NCI-H1105 treated with DMSO at 0.1 percent for 48 hours (cell line): ENCODE measurements around the gene USH1G.

Source experiments
- DNase-seq: peaks from one replicate; lab custom pipeline; 2025; lab: John Stamatoyannopoulos, UW

Gene USH1G

DNA sequence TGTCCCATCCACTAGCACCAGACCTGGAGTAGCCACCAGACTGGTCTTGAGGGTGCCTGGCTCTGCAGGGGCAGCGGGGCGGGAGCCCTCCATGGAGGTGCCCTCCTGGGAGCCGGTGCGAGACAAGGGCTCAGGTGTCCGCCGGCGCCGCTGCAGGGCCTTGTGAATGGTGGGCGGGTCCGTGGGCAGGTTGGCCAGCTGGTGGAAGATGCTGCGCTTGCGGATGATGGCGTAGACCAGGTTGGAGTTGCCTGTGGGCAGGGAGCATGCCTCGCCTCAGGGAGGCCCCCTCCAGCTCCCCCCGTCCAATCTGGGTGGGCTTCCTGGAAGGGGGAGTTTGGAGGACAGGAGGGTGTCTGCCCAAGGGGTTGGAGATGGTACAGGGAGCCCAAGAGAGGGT lies 31.1 kb upstream of the USH1G start:
- no peak for DNase-seq

- no peak for DNase-seq
These were observed 30.2 kb upstream of the USH1G start for GRCh38 chr17:74953134-74953687.

DNA sequence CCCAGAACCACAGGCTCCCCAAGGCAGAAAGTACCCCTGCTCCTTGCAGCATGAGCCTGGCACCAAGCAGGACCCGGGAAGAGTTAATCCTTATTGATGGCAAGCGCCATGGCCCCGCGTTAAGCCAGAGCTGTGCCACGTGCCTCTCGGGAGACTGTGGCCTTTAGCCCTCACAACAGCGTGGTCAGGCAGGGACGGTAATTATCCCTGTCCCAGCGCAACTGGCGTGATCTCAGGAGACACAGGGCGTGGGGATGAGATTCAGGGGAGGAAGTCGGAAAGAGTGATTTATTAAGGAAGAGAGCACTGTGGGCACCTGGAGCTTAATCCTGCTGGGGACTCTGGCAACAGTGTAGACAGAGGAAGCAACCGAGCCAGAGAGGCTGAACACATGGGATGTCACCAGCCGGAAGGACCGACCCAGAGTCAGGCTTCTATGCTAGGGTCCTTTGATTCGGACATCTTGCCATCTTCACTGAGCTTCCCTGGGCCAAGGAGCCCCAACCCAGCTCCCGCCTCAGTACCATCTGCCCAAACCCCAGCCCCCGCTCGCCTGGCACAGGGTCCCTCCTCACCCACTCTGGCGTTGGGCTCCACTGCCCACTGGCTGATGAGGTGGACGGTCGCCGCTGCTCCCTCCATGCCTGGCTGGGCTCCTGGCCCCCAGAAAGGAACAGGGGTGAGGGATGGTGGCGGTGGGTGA lies 29.5 kb upstream of the USH1G start:
- no peak for DNase-seq

GRCh38 chr17:74951680-74952421 lies 28.8 kb upstream of the USH1G start:
- no peak for DNase-seq

- no peak for DNase-seq
These were observed 28.0 kb upstream of the USH1G start for GRCh38 chr17:74951065-74951464.

GRCh38 chr17:74950207-74950606 lies 27.2 kb upstream of the USH1G start:
- DNase-seq = no peak

DNA sequence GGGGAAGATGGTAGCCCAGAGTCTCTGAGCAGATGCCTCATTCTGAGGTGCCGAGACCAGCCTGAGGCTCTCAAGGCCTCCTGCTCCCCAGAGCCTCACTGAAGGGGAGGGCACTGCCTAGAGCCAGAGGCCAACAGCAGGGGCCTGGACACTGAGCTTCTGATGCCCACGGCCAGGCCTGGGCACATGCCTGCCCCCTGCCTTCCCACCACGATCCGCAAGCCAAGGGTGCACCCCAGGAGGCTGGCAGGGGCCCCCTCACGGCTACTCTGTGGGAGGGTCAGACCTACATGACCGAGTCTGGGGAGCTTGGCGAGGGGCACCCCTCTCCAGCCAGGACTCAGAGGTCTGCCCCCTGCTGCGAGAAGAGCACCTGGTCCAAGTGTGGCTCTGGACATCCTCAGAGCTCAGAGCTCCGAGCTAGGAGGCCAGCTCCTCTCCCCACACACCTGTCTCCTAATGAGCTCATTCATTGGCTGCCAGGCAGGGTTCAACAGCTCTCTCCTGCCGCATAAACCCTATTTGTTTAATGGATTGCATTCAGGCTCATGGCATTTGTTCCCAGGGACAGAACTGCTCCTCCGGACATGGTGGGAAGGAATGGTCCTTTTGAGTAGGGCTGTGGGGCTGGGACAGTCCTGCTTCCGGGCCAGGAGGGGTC lies 26.5 kb upstream of the USH1G start:
- DNase-seq = peak; percentile 7

DNA sequence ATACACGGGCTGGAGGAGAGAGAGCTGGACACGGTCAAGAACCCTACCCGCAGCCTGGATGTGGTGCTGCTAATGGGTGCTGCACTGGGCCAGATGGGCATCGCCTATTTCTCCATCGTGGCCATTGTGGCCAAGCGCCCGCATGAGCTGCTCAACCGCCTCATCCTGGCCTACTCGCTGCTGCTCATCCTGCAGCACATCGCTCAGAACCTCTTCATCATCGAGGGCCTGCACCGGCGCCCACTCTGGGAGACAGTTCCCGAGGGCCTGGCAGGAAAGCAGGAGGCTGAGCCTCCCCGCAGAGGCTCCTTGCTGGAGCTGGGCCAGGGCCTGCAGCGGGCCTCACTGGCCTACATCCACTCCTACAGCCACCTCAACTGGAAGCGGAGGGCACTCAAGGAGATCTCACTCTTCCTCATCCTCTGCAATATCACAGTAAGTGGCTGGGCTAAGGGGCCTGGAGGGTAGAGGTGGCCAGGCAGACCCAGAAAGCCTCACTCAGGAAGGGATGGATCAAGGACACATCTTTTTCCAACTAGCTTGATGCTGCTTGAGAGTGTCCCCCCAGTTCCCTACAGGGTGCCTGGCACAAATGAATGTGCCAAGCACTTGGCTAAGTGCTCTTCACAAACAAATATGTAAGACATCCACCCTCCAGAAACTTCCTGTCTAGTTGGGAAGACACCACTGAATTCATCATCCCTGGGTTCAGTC lies 24.1 kb upstream of the USH1G start:
- no peak for DNase-seq

DNA sequence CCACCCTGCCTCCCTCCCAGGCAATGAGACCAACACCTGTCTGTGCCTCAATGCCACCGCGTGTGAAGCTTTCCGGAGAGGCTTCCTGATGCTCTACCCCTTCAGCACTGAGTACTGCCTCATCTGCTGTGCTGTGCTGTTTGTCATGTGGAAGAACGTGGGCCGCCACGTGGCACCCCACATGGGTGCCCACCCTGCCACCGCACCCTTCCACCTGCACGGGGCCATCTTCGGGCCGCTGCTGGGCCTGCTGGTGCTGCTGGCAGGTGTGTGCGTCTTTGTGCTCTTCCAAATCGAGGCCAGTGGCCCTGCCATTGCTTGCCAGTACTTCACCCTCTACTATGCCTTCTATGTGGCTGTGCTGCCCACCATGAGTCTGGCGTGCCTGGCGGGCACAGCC lies 23.6 kb upstream of the USH1G start:
- no peak for DNase-seq

DNA sequence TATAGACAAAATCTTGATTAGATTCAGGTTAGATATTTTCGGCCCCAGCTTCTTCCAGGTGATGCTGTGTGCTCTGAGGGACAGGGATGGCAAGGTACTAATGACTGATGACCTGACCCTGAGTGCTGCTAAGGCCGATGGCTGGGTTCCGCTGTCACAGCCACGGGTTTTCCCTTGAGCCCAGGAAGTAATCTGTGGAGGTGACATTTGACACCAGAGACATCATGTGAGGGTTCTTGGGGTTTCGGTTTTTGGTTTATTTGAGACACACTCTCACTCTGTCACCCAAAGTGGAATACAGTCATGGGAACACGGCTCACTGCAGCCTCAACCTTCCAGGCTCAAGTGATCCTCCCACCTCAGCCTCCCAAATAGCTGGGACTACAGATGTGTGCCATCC lies 22.5 kb upstream of the USH1G start:
- DNase-seq = no peak

GRCh38 chr17:74943808-74944522 lies 20.9 kb upstream of the USH1G start:
- DNase-seq = no peak

DNA sequence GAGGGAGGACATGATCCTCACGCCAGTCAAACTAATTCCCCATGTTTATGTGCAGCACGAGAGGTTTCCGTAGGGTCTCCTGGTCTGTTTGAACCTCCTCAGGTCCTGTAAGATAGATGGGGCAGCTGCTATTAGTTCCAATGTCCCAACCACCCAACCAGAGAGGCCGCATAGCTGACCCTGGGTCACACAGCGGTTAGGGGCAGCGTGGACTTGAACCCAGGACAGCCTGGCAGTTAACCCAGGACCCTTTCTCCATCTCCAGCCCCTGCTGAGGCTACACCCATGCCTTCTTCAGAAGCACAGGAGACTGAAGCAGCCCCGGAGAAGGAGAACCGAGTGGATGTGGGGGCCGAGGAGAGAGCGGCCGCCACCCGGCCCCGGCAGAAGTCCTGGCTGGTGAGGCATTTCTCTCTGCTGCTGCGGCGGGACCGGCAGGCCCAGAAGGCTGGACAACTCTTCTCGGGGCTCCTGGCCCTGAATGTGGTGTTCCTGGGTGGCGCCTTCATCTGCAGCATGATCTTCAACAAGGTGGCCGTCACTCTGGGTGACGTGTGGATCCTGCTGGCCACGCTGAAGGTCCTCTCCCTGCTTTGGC lies 18.2 kb upstream of the USH1G start:
- no peak for DNase-seq

DNA sequence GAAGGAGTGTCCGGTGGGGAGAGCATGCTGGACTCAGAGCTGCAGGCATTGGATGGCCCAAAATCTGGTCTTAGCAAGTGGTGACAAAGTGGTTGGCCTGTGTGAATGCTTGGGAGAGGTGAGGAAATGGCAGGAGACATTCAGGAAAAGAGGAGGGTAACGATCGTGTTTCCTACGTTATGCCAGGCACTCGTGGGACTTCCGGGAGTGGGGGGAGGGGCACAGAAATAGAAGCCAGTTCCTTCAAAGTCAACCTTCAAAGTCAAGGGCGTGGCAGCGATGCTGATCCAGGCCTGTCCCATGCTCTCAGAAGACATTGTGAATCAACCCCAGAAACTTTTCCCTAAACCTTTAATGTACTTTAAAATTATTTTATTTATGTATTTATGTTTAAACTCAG lies 16.5 kb upstream of the USH1G start:
- DNase-seq = no peak

DNA sequence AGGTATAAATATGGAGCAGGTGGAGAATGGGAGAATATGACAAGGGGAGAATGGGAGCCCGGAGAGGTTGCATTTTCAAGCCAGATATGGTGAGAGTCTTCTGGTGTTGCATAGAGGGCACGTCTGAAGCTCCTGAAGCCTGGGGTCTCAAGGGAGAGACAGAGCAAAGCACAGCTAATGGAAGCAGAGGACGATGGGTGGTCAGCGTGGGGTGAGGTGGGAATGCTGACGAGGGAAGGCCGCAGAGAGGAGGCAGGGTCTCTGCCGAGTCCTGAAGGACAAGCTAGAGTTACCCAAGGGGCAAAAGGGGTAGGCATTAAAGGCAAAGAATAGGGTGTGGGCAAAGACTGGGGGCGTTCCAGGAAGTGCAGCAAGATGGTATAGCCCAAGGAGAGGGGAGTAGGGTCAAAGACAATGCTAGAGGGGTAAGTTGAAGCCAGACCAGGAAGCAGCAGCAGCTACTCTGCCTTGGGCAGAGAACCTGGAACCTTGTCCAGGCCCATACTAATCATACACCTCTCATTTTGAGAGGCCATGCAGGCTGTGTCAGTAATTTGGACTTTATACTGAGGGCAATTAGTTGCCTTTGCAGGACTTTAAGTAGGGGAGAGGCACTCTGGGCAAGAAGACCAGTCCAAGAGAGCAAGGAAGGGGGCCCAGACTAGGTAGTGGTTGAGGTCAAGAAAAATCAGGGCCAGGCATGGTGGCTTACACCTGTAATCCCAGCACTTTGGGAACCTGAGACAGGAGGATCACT lies 15.3 kb upstream of the USH1G start:
- no peak for DNase-seq

DNA sequence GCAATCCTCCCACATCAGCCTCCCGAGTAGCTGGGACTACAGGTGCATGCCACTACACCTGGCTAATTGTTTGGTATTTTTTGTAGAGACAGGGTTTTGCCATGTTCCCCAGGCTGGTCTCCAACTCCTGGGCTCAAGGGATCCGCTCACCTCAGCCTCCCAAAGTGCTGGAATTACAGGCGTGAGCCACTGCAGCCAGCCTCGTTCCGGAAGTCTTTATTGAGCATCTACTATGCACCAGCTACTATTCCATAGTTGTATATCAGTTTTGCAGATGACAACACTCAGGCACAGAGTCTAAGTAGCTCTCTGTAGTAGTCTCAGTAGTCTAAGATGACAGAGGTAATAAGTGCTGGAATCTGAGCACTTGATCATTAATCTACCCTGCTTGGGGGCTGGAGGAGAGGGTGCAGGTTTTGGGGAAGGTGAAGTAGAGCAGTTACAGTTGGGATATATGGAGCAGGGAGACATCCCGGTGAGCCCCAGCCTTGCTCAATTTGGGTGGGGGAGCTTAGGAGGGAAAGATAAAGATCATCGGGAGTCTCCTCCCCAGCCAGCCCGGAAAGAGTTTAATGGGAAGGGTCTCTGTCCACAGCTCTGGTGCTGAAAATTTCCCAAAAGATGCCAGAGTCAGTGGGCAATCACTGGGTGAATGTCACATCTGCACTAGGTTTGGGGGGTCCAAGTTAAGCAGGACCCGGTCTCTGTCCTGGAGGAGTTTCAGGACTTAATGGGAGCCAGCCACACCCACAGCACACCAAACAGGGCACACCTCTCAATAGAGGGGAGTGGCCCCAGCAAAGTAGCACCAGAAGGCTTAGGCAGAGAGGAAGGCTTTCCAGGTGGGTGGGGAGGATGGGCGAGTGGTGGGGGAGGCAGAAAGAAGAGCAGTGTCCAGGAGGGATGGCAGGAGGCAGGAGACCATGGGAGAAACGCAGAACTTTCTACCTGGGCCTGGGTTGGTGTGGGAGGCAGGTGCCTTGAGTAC lies 14.3 kb upstream of the USH1G start:
- DNase-seq = no peak

GRCh38 chr17:74936470-74936799 lies 13.4 kb upstream of the USH1G start:
- no peak for DNase-seq

DNA sequence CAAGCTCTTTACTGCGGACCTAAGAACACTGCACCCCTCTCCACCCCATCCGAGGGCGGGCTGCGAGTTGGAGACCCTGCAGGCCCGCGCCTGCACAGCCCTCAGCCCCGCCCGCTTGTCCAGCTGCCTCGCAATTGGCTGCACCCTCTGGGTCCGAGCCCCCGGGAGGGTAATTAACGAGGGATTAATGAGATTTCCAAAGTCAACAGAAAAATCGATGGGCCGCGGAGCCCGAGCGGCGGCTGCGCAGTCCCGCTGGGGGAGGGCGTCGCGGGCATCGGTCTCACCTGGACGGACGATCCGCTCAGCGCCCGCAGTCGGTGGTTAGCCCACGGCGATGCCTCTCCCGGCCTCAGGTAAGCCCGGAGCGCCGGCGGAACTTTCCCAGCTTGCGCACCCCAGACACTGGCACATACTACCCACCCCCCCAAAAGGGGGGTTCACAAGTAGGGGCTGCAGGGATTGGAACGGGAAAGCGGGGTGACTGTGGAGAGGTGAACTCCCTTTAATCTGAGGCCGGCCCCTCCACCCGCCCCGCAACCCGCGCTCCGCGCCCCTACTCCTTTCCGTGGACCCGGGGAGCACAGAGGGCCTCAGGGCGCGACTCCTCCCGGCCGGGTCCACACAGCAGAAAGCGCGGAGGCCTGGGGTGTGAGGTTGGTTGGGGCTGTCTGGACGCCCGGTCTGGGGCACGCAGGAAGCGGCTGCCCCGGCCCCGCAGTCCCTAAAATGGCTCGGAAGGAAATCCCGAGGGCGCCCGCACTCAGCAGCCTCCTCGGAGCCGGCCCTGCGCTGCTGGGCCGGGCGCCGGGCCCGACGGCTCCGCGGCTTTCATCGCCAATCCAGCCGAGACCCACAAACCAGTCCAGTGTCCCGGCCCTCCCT lies 12.8 kb upstream of the USH1G start, which contains the start of gene OTOP3:
Gene OTOP3, plus strand, starts transcription at position 314 of the 885 bp plus-strand sequence. Its CDS starts 24 bp downstream, at position 338.
- DNase-seq = peak; percentile 71

DNA sequence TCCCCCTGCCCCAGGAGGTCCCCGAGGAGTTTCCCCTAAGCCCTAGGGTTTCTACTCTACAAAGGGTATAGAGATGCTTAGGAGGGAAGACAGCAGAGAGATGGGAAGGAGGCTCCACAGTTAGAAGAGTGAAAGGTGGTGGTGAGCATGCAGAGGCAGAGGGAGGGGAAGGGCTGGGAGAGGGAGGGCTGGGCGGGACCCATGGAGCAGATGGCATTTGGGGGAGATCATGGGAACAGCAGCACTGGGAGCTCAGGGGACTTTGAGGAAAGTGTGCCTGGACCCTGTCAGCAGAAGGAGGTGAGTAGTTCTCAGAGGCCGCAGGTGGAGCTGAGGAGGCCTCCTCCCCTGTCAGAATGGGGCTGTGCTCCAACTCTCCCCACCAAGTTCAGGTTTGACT lies 12.0 kb upstream of the USH1G start:
- DNase-seq = no peak
